ENCODE measurements around the gene CHI3L1.

Gene CHI3L1

DNA sequence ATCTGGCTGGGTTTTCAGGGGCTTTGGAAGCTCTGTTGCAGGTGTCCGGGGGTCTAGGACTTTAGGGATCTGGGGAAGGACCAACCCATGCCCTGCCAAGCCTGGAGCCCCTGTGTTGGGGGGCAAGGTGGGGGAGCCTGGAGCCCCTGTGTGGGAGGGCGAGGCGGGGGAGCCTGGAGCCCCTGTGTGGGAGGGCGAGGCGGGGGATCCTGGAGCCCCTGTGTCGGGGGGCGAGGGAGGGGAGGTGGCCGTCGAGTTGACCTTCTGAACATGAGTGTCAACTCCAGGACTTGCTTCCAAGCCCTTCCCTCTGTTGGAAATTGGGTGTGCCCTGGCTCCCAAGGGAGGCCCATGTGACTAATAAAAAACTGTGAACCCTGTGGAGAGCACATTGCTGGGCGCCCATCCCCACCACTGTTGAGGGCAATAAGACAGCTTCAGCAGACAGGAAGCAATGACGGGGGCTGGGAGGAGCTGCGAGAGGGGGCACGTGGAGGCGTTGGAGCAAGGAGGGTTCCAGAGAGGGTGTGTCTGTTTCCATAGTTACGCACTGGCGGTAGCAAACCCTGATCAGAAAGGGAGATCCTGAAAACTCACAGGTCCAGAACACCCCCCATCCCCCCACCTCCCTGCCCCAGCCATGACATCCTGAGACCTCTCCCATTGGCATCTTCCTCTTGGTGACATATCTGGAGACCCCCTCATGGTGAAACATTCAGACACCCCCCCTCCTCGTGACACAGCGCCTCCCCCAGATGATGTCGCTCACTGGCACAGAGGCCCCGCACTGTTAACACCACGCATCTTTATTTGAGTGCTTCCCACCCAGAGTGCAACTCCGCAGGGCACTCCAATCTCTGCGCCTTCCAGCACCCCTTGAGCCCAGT is 19.2 kb downstream of the CHI3L1 start:
- POLR2A ChIA-PET: no interaction called here
- CTCF ChIA-PET: interaction anchor here (0.6 to 1.2 kb wide), 2 partner anchors 49 kb away, joined by 3 to 6 read pairs; no protein-coding TSS in a partner anchor

DNA sequence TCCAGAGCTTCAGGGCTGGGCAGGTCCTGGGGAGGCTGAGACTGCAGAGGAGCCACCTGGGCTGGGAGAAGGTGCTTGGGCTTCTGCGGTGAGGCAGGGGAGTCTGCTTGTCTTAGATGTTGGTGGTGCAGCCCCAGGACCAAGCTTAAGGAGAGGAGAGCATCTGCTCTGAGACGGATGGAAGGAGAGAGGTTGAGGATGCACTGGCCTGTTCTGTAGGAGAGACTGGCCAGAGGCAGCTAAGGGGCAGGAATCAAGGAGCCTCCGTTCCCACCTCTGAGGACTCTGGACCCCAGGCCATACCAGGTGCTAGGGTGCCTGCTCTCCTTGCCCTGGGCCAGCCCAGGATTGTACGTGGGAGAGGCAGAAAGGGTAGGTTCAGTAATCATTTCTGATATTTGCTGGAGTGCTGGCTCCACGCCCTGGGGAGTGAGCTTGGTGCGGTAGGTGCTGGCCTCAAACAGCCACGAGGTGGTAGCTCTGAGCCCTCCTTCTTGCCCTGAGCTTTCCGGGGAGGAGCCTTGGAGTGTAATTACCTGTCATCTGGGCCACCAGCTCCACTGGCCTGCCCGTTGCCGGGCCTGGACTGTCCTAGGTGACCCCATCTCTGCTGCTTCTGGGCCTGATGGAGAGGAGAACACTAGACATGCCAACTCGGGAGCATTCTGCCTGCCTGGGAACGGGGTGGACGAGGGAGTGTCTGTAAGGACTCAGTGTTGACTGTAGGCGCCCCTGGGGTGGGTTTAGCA is 20.1 kb downstream of the CHI3L1 start:
- ChIA-PET CTCF (interaction anchor here (0.6 to 1.2 kb wide), 2 partner anchors 48 to 50 kb away, joined by 3 to 6 read pairs; no protein-coding TSS in a partner anchor), POLR2A (no interaction called here)
- TF ChIP-seq TARDBP (IDR thresholded peaks at IDR 0.05) (no peak), SUZ12 (IDR thresholded peaks at IDR 0.05) (no peak), LEF1 (IDR thresholded peaks at IDR 0.05; ENCODE audit: borderline replicate concordance) (no peak), HDGF (IDR thresholded peaks at IDR 0.05; ENCODE audit: borderline replicate concordance) (no peak), NFRKB (IDR thresholded peaks at IDR 0.05) (no peak), ZNF384 (IDR thresholded peaks at IDR 0.05) (no peak), BHLHE40 (IDR thresholded peaks at IDR 0.05; ENCODE audit: borderline replicate concordance) (no peak), FOXK2 (IDR thresholded peaks at IDR 0.05) (no peak), FOXM1 (IDR thresholded peaks at IDR 0.05; ENCODE audit: borderline replicate concordance) (no peak), FOXA1 (IDR thresholded peaks at IDR 0.05) (no peak), CTBP1 (IDR thresholded peaks at IDR 0.05; ENCODE audit: borderline replicate concordance) (no peak), ELF4 (IDR thresholded peaks at IDR 0.05) (no peak), SP1 (IDR thresholded peaks at IDR 0.05) (no peak), L3MBTL2 (conservative IDR thresholded peaks at IDR 0.05) (no peak), ARNT (IDR thresholded peaks at IDR 0.05) (no peak)
- TF ChIP-seq, protein P1, sequence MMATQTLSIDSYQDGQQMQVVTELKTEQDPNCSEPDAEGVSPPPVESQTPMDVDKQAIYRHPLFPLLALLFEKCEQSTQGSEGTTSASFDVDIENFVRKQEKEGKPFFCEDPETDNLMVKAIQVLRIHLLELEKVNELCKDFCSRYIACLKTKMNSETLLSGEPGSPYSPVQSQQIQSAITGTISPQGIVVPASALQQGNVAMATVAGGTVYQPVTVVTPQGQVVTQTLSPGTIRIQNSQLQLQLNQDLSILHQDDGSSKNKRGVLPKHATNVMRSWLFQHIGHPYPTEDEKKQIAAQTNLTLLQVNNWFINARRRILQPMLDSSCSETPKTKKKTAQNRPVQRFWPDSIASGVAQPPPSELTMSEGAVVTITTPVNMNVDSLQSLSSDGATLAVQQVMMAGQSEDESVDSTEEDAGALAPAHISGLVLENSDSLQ (IDR thresholded peaks at IDR 0.05): no peak
- DNase-seq (ENCODE audit: extremely low spot score): peak; percentile 63

More for the DNA sequence above, 19.2 kb downstream of the CHI3L1 start:
- no peak for DNase-seq (ENCODE audit: extremely low spot score)
- no peak for TF ChIP-seq TARDBP (IDR thresholded peaks at IDR 0.05)
- TF ChIP-seq ELF4 (IDR thresholded peaks at IDR 0.05): no peak
- no peak for TF ChIP-seq SP1 (IDR thresholded peaks at IDR 0.05)
- no peak for TF ChIP-seq LEF1 (IDR thresholded peaks at IDR 0.05; ENCODE audit: borderline replicate concordance)
- no peak for TF ChIP-seq FOXA1 (IDR thresholded peaks at IDR 0.05)
- no peak for TF ChIP-seq ARNT (IDR thresholded peaks at IDR 0.05)
- no peak for TF ChIP-seq SUZ12 (IDR thresholded peaks at IDR 0.05)
- TF ChIP-seq L3MBTL2 (conservative IDR thresholded peaks at IDR 0.05): no peak
- no peak for TF ChIP-seq ZNF384 (IDR thresholded peaks at IDR 0.05)

DNA sequence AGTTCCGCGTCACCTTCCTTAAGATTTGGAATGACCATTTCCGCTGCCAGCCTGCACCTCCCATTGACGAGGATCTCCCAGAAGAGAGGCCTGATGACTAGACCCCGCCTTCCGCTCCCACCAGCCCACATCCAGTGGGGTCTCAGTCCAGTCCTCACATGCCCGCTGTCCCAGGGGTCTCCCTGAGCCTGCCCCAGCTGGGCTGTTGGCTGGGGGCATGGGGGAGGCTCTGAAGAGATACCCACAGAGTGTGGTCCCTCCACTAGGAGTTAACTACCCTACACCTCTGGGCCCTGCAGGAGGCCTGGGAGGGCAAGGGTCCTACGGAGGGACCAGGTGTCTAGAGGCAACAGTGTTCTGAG is 20.7 kb downstream of the CHI3L1 start:
- no peak for DNase-seq (ENCODE audit: extremely low spot score)
- CTCF ChIA-PET: interaction anchor here (1.2 kb wide), 1 partner anchor 50 kb away, joined by 6 read pairs; no protein-coding TSS in a partner anchor
- TF ChIP-seq FOXA1 (IDR thresholded peaks at IDR 0.05): no peak
- no peak for TF ChIP-seq CTBP1 (IDR thresholded peaks at IDR 0.05; ENCODE audit: borderline replicate concordance)
- no peak for TF ChIP-seq SP1 (IDR thresholded peaks at IDR 0.05)
- no peak for TF ChIP-seq ELF4 (IDR thresholded peaks at IDR 0.05)
- no peak for TF ChIP-seq NFRKB (IDR thresholded peaks at IDR 0.05)
- TF ChIP-seq LEF1 (IDR thresholded peaks at IDR 0.05; ENCODE audit: borderline replicate concordance): no peak
- POLR2A ChIA-PET: no interaction called here

DNA sequence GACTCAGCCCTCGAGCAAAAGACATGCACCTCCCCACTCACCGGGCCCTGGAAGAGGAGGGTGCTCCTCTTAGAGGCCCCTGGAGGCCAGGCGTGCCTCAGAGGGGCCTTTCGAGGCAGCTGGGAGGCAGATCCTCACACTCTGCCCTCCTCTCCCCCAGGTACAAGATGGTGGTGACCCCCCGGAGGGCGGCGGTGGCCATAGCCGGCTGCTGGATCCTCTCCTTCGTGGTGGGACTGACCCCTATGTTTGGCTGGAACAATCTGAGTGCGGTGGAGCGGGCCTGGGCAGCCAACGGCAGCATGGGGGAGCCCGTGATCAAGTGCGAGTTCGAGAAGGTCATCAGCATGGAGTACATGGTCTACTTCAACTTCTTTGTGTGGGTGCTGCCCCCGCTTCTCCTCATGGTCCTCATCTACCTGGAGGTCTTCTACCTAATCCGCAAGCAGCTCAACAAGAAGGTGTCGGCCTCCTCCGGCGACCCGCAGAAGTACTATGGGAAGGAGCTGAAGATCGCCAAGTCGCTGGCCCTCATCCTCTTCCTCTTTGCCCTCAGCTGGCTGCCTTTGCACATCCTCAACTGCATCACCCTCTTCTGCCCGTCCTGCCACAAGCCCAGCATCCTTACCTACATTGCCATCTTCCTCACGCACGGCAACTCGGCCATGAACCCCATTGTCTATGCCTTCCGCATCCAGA is 21.3 kb downstream of the CHI3L1 start:
- ChIA-PET CTCF (no interaction called here), POLR2A (no interaction called here)
- DNase-seq (ENCODE audit: extremely low spot score): no peak
- TF ChIP-seq HDGF (IDR thresholded peaks at IDR 0.05; ENCODE audit: borderline replicate concordance) (no peak), NFRKB (IDR thresholded peaks at IDR 0.05) (no peak), SUZ12 (IDR thresholded peaks at IDR 0.05) (no peak), ZNF384 (IDR thresholded peaks at IDR 0.05) (no peak), ELF4 (IDR thresholded peaks at IDR 0.05) (no peak), FOXK2 (IDR thresholded peaks at IDR 0.05) (no peak), FOXA1 (IDR thresholded peaks at IDR 0.05) (no peak), ARNT (IDR thresholded peaks at IDR 0.05) (no peak), SP1 (IDR thresholded peaks at IDR 0.05) (no peak), LEF1 (IDR thresholded peaks at IDR 0.05; ENCODE audit: borderline replicate concordance) (no peak), CTBP1 (IDR thresholded peaks at IDR 0.05; ENCODE audit: borderline replicate concordance) (no peak), BHLHE40 (IDR thresholded peaks at IDR 0.05; ENCODE audit: borderline replicate concordance) (no peak), FOXM1 (IDR thresholded peaks at IDR 0.05; ENCODE audit: borderline replicate concordance) (no peak), TARDBP (IDR thresholded peaks at IDR 0.05) (no peak), L3MBTL2 (conservative IDR thresholded peaks at IDR 0.05) (no peak)
- TF ChIP-seq, protein P1 (IDR thresholded peaks at IDR 0.05): no peak

DNA sequence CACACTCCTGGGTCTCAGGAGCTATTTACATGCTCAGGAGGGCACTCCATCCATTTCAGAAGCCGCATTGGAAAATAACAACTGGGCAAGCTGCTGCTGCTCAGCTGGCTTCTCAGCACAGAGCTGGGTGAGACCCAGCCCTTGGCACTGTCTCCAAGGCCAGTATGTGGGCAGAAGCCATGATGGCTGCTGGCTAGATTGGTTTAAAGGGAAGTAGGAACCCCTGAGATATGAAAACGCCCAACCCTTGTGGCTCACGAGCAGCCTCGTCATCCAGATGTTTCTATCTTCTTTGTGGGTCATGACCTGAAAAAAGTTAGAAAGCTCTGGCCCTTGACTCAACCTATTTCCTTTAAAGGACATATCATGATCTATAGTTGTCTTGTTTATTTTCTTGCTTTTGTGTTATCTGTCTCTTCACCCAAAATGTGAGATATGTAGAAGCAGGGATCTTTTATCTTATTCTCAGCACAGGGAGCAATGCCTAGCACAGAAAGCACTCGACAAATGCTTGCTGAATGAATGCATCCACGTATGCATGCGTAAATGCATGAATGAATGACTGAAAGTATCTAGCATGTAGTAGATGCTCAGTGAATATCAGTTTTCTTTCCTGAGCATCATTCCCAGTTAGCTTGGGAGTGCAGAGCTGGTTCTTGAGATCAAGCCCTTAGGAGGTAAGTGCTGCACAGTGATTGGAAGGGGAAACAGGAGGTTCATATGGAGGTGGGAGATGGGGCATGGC is 22.4 kb downstream of the CHI3L1 start:
- no peak for DNase-seq (ENCODE audit: extremely low spot score)
- TF ChIP-seq SUZ12 (IDR thresholded peaks at IDR 0.05) (no peak), TARDBP (IDR thresholded peaks at IDR 0.05) (no peak), SP1 (IDR thresholded peaks at IDR 0.05) (no peak), FOXA1 (IDR thresholded peaks at IDR 0.05) (no peak), LEF1 (IDR thresholded peaks at IDR 0.05; ENCODE audit: borderline replicate concordance) (no peak), ARNT (IDR thresholded peaks at IDR 0.05) (no peak), FOXM1 (IDR thresholded peaks at IDR 0.05; ENCODE audit: borderline replicate concordance) (no peak), CTBP1 (IDR thresholded peaks at IDR 0.05; ENCODE audit: borderline replicate concordance) (no peak), FOXK2 (IDR thresholded peaks at IDR 0.05) (no peak), L3MBTL2 (conservative IDR thresholded peaks at IDR 0.05) (no peak), BHLHE40 (IDR thresholded peaks at IDR 0.05; ENCODE audit: borderline replicate concordance) (no peak), ELF4 (IDR thresholded peaks at IDR 0.05) (no peak), HDGF (IDR thresholded peaks at IDR 0.05; ENCODE audit: borderline replicate concordance) (no peak)
- TF ChIP-seq, protein P1 (IDR thresholded peaks at IDR 0.05): no peak
- ChIA-PET POLR2A (no interaction called here), CTCF (interaction anchor here (0.6 kb wide), 1 partner anchor 536 kb away, joined by 4 read pairs; no protein-coding TSS in a partner anchor)
